GM20000 (cell line): Measurements from ENCODE around the gene USP53.

ENCODE experiments used
- DNase-seq: peaks from one replicate; pipeline ENCODE4 v3.0.0; 2012; ENCODE audit warnings: low spot score
- TF ChIP-seq, protein P1 (sequence below): IDR thresholded peaks from 2 replicates; pipeline ENCODE4 v1.5.1; 2012; ENCODE audit warnings: mild to moderate bottlenecking, control low read depth; ENCODE audit errors: extremely low read depth, missing control alignments

USP53 gene

GRCh38 chr4:119227690-119228089 lies 15.2 kb downstream of the USP53 start:
- TF ChIP-seq, protein P1, sequence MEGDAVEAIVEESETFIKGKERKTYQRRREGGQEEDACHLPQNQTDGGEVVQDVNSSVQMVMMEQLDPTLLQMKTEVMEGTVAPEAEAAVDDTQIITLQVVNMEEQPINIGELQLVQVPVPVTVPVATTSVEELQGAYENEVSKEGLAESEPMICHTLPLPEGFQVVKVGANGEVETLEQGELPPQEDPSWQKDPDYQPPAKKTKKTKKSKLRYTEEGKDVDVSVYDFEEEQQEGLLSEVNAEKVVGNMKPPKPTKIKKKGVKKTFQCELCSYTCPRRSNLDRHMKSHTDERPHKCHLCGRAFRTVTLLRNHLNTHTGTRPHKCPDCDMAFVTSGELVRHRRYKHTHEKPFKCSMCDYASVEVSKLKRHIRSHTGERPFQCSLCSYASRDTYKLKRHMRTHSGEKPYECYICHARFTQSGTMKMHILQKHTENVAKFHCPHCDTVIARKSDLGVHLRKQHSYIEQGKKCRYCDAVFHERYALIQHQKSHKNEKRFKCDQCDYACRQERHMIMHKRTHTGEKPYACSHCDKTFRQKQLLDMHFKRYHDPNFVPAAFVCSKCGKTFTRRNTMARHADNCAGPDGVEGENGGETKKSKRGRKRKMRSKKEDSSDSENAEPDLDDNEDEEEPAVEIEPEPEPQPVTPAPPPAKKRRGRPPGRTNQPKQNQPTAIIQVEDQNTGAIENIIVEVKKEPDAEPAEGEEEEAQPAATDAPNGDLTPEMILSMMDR, result no peak
- DNase-seq, result no peak

- DNase-seq, result no peak
- TF ChIP-seq, protein P1, result no peak
These were observed 15.9 kb downstream of the USP53 start for GRCh38 chr4:119228406-119228805.

GRCh38 chr4:119229908-119230687 lies 17.6 kb downstream of the USP53 start:
- DNase-seq, result no peak
- TF ChIP-seq, protein P1, result no peak

DNA sequence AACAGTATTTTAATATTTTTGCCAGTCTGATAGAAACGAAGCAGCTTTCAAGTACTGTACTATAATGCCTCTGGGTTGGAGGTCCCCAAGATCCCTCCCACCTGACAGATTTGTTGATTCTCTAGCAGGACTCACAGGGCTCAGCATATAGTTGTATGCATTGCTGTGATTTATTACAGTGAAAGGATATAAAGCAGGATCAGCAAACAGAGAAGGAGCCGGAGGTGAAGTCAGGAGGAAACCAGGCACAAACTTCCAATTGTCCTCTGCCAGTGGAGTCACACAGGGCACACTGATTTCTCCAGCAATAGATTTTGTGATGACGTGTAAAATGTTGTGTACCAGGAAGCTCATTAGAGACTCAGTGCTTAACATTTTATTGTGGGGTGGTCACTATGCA lies 19.0 kb downstream of the USP53 start:
- DNase-seq, result no peak
- TF ChIP-seq, protein P1, result no peak

DNA sequence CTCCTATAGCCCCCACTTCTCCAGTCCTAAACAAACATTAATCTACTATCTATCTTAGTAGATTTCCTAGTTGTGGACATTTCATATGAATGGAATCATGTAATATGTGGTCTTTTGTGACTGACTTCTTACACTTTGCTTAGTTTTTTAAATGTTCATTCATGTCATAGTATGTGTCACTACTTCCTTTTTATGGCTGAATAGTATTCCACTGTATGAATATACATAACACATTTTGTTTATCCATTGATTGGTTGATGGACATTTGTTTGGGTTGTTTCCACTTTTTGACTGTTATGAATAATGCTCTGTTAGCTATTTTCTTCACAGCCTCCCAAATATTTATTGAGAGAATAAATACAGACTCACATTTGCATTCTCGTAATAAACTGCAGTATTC lies 19.8 kb downstream of the USP53 start:
- TF ChIP-seq, protein P1, result no peak
- no peak for DNase-seq

GRCh38 chr4:119233191-119233590 lies 20.7 kb downstream of the USP53 start:
- TF ChIP-seq, protein P1, result no peak
- no peak for DNase-seq

GRCh38 chr4:119233750-119234149 lies 21.2 kb downstream of the USP53 start:
- TF ChIP-seq, protein P1, result no peak
- DNase-seq, result no peak
